Mesenchymal stem cell (in vitro differentiated cells and primary cell): ENCODE measurements around the gene ADGB.

Experiments
- DNase-seq: peaks from one replicate; pipeline ENCODE4 v3.0.0-alpha.2; 2013
- H2AFZ ChIP-seq: one replicate; pipeline ENCODE4 v1.6.1; 2013; ENCODE audit warnings: low read depth, mild to moderate bottlenecking, control low read depth, inconsistent platforms, low read length, moderate library complexity
- H2AK5ac ChIP-seq: 2 replicates; pipeline ENCODE4 v1.6.1; 2013; ENCODE audit warnings: low read length, moderate library complexity, mild to moderate bottlenecking, inconsistent platforms; ENCODE audit not compliant: severe bottlenecking
- H2BK120ac ChIP-seq: one replicate; pipeline ENCODE4 v1.6.1; 2013; ENCODE audit warnings: low read depth, mild to moderate bottlenecking, inconsistent platforms, low read length, moderate library complexity
- H2BK12ac ChIP-seq, 2 experiments: one replicate each; pipeline ENCODE4 v1.6.1; 2013; ENCODE audit warnings: inconsistent platforms in 2 of 2, low read length in 2 of 2, mild to moderate bottlenecking in 2 of 2, moderate library complexity in 2 of 2, control low read depth in 1 of 2
- H2BK15ac ChIP-seq: one replicate; pipeline ENCODE4 v1.6.1; 2013; ENCODE audit warnings: mild to moderate bottlenecking, low read depth, inconsistent platforms; ENCODE audit not compliant: poor library complexity, severe bottlenecking
- H2BK5ac ChIP-seq: 2 replicates; pipeline ENCODE4 v1.6.1; 2013; ENCODE audit warnings: low read depth, mild to moderate bottlenecking, low read length, control low read depth, inconsistent platforms; ENCODE audit not compliant: poor library complexity, severe bottlenecking
- H3K14ac ChIP-seq, 2 experiments: one replicate each; pipeline ENCODE4 v1.6.1; 2013; ENCODE audit warnings: inconsistent platforms in 2 of 2, low read length in 2 of 2, control low read depth in 1 of 2, mild to moderate bottlenecking in 1 of 2, moderate library complexity in 1 of 2
- H3K18ac ChIP-seq, 2 experiments: one replicate each; pipeline ENCODE4 v1.6.1; 2013; ENCODE audit warnings: inconsistent platforms in 2 of 2, low read length in 2 of 2, control low read depth in 1 of 2, low read depth in 1 of 2, mild to moderate bottlenecking in 1 of 2
- H3K23ac ChIP-seq, 2 experiments: one replicate each; pipeline ENCODE4 v1.6.1; 2013; ENCODE audit warnings: inconsistent platforms in 2 of 2, low read length in 2 of 2, mild to moderate bottlenecking in 2 of 2, moderate library complexity in 2 of 2, control low read depth in 1 of 2
- H3K27ac ChIP-seq: 2 replicates; pipeline ENCODE4 v1.5.1; 2013; ENCODE audit warnings: mild to moderate bottlenecking, moderate library complexity, low read length, control low read depth, inconsistent platforms; ENCODE audit not compliant: poor library complexity, severe bottlenecking
- H3K27me3 ChIP-seq, 2 experiments: 2 replicates each; pipeline versions ENCODE4 v1.6.1 to v1.7.0; 2013; ENCODE audit warnings: low read length in 2 of 2, mild to moderate bottlenecking in 2 of 2, moderate library complexity in 2 of 2, control low read depth in 1 of 2, inconsistent platforms in 1 of 2; ENCODE audit not compliant: control insufficient read depth in 1 of 2, insufficient read depth in 1 of 2
- H3K36me3 ChIP-seq, 2 experiments: 2 replicates each; pipeline versions ENCODE4 v1.6.1 to v1.7.0; 2013; ENCODE audit warnings: low read length in 2 of 2, control low read depth in 1 of 2, inconsistent platforms in 1 of 2, low read depth in 1 of 2, mild to moderate bottlenecking in 1 of 2; ENCODE audit not compliant: insufficient read depth in 2 of 2, control insufficient read depth in 1 of 2
- H3K4ac ChIP-seq, 2 experiments: one replicate each; pipeline ENCODE4 v1.6.1; 2013; ENCODE audit warnings: inconsistent platforms in 2 of 2, low read length in 2 of 2, mild to moderate bottlenecking in 2 of 2, moderate library complexity in 2 of 2, control low read depth in 1 of 2, low read depth in 1 of 2
- H3K4me1 ChIP-seq: 2 replicates; pipeline ENCODE4 v1.6.1; 2013; ENCODE audit warnings: low read depth, low read length, control low read depth; ENCODE audit not compliant: control insufficient read depth, insufficient read depth
- H3K4me2 ChIP-seq: 2 replicates; pipeline ENCODE4 v1.6.1; 2013; ENCODE audit warnings: low read length, mild to moderate bottlenecking, inconsistent platforms; ENCODE audit not compliant: poor library complexity, severe bottlenecking
- H3K4me3 ChIP-seq, 2 experiments: 2 replicates each; pipeline versions ENCODE4 v1.5.1 to v1.7.0; 2013; ENCODE audit warnings: low read length in 2 of 2, mild to moderate bottlenecking in 2 of 2, control low read depth in 1 of 2, low read depth in 1 of 2; ENCODE audit not compliant: insufficient read depth in 1 of 2
- H3K79me1 ChIP-seq: replicated peaks from 2 replicates; pipeline ENCODE4 v1.6.1; 2013; ENCODE audit warnings: mild to moderate bottlenecking, control low read depth, low read length, inconsistent platforms; ENCODE audit not compliant: poor library complexity, severe bottlenecking
- H3K9ac ChIP-seq: 2 replicates; pipeline ENCODE4 v1.7.0; 2013; ENCODE audit warnings: mild to moderate bottlenecking, low read length, moderate library complexity
- H3K9me3 ChIP-seq: 2 replicates; pipeline ENCODE4 v1.7.0; 2013; ENCODE audit warnings: mild to moderate bottlenecking, low read length; ENCODE audit not compliant: control insufficient read depth
- H4K8ac ChIP-seq: one replicate; pipeline ENCODE4 v1.6.1; 2013; ENCODE audit warnings: inconsistent platforms, mild to moderate bottlenecking, low read length, moderate library complexity
- H4K91ac ChIP-seq: one replicate; pipeline ENCODE4 v1.6.1; 2013; ENCODE audit warnings: mild to moderate bottlenecking, low read length, inconsistent platforms
- WGBS: methylation state at CpG from one replicate; pipeline ENCODE4 v1.1.7; 2013; ENCODE audit warnings: mixed read lengths; 5-methylcytosine and 5-hydroxymethylcytosine counted together

ADGB gene

DNA sequence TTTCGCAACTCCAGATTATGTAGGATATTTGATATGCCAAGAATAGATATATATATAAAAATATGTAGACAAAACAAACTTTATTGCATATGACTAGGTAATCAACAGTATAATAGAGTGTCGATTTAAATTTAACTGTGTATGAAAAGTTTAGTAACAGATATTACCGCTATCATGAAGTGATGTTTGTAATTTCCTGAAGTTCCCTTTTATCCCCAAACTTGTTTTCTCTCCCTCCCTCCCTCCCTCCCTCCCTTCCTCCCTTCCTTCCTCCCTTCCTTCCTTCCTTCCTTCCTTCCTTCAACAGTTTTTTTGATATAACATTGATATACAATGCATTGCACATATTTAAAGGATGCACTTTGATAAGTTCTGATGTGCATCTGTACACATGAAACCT lies 15.2 kb downstream of the ADGB start:
- Histone ChIP-seq H2BK5ac (no peak overlapping the region), H3K9me3 (peaks cover 4% of the 10 kb centered on the region), H4K8ac (no peak overlapping the region), H3K23ac (no peak overlapping the region), H3K27me3 (no peaks in the 10 kb centered on the region), H3K4me1 (no peaks in the 10 kb centered on the region), H4K91ac (no peak overlapping the region), H3K36me3 (no peaks in the 10 kb centered on the region), H3K4me2 (no peak overlapping the region), H3K4me3 (no peak overlapping the region), H3K27ac (no peak overlapping the region), H3K4ac (no peak overlapping the region), H3K18ac (no peak overlapping the region), H2AFZ (no peak overlapping the region), H3K9ac (no peak overlapping the region), H2AK5ac (no peak overlapping the region), H2BK12ac (no peak overlapping the region), H3K14ac (no peak overlapping the region), H2BK15ac (no peak overlapping the region), H3K79me1 (no peaks in the 10 kb centered on the region), H2BK120ac (no peak overlapping the region)
- WGBS, result no CpG with 5 or more reads among the region's 3 CpGs
- DNase-seq, result no peak

- no peak overlapping the region for H3K18ac ChIP-seq
- no peak overlapping the region for H3K23ac ChIP-seq
- H2BK5ac ChIP-seq, result no peak overlapping the region
- H3K4me2 ChIP-seq, result no peak overlapping the region
- H3K4me3 ChIP-seq, result no peak overlapping the region
- no peak overlapping the region for H3K27ac ChIP-seq
- H2AFZ ChIP-seq, result no peak overlapping the region
- no peaks in the 10 kb centered on the region for H3K36me3 ChIP-seq
- no peak overlapping the region for H2BK120ac ChIP-seq
- H2AK5ac ChIP-seq, result no peak overlapping the region
- H3K4me1 ChIP-seq, result no peaks in the 10 kb centered on the region
- peak; percentile 19 for DNase-seq
- H3K4ac ChIP-seq, result no peak overlapping the region
- H3K9ac ChIP-seq, result no peak overlapping the region
- no peak overlapping the region for H4K8ac ChIP-seq
- H3K79me1 ChIP-seq, result no peaks in the 10 kb centered on the region
- no peak overlapping the region for H3K14ac ChIP-seq
- 100% methylated on average over 1 of the region's 2 CpGs for WGBS
- no peak overlapping the region for H2BK15ac ChIP-seq
- peaks cover 8% of the 10 kb centered on the region for H3K9me3 ChIP-seq
- no peaks in the 10 kb centered on the region for H3K27me3 ChIP-seq
- H2BK12ac ChIP-seq, result no peak overlapping the region
- no peak overlapping the region for H4K91ac ChIP-seq
Observed at GRCh38 chr6:146620655-146621054, 21.9 kb downstream of the ADGB start.

DNA sequence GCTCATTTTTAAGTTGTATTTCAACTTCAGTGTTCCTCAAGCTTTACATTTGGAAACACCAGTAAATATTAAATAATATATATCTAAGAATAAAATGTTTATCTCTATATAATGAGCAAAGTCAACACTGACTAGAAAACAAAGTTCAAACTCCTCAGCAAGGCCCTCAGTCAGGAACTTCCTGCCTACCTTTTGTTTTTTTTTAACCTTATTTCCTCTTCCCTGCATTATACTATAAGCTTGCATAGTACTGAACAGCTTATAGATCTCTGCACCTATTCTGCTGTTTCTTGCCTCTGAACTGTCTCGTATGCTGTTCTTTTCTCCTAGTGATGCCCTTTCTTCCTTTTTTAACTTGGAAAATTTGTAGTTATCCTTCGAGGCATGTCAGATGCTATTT lies 29.6 kb downstream of the ADGB start:
- Histone ChIP-seq H3K4me2 (no peak overlapping the region), H2BK15ac (no peak overlapping the region), H3K36me3 (no peaks in the 10 kb centered on the region), H3K4ac (no peak overlapping the region), H3K9ac (no peak overlapping the region), H3K27me3 (no peaks in the 10 kb centered on the region), H4K8ac (no peak overlapping the region), H3K14ac (no peak overlapping the region), H2AFZ (no peak overlapping the region), H3K9me3 (no peaks in the 10 kb centered on the region), H2BK120ac (no peak overlapping the region), H2BK12ac (no peak overlapping the region), H3K4me1 (no peaks in the 10 kb centered on the region), H4K91ac (no peak overlapping the region), H3K4me3 (no peak overlapping the region), H3K23ac (no peak overlapping the region), H2BK5ac (no peak overlapping the region), H3K27ac (no peak overlapping the region), H2AK5ac (no peak overlapping the region), H3K18ac (no peak overlapping the region), H3K79me1 (no peaks in the 10 kb centered on the region)
- 87% methylated on average over 2 of the region's 2 CpGs for WGBS
- DNase-seq, result no peak

DNA sequence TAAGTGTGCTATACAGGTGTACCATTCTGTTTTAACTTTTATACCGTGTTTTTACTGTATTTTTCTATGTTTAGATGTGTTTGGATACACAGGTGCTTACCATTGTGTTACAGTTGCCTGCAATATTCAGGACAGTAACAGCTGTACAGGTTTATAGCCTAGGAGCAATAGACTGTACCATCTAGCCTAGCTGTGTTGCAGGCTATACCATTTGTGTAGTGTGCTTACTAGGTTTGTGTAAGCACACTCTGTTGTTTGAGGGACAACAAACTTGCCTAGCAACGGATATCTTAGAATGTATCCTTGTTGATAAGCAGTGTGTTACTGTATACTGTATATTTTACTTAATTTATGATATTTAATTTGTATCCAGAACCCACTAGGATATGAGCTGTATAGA lies 35.2 kb downstream of the ADGB start:
- Histone ChIP-seq H2BK5ac (no peak overlapping the region), H3K14ac (no peak overlapping the region), H2BK12ac (no peak overlapping the region), H4K8ac (no peak overlapping the region), H3K27me3 (no peaks in the 10 kb centered on the region), H3K36me3 (no peaks in the 10 kb centered on the region), H3K4me1 (no peaks in the 10 kb centered on the region), H3K18ac (no peak overlapping the region), H2AFZ (no peak overlapping the region), H3K9me3 (no peaks in the 10 kb centered on the region), H2BK15ac (no peak overlapping the region), H4K91ac (no peak overlapping the region), H3K9ac (no peak overlapping the region), H3K27ac (no peak overlapping the region), H3K4me3 (no peak overlapping the region), H2BK120ac (no peak overlapping the region), H3K79me1 (no peaks in the 10 kb centered on the region), H3K4me2 (no peak overlapping the region), H3K23ac (no peak overlapping the region), H3K4ac (no peak overlapping the region), H2AK5ac (no peak overlapping the region)
- DNase-seq, result no peak
- WGBS, result 100% methylated on average over 1 of the region's 2 CpGs
